ENCODE data around the gene SPSB1. TPM values are rescaled to one million over a fixed set of nuclear protein-coding genes. Genes with fewer than 3 reads are reported as not detected.

SPSB1 gene
- total and polyA plus RNA-seq, 2 experiments from 2014 or later = 13.5 to 22.7 TPM

DNA sequence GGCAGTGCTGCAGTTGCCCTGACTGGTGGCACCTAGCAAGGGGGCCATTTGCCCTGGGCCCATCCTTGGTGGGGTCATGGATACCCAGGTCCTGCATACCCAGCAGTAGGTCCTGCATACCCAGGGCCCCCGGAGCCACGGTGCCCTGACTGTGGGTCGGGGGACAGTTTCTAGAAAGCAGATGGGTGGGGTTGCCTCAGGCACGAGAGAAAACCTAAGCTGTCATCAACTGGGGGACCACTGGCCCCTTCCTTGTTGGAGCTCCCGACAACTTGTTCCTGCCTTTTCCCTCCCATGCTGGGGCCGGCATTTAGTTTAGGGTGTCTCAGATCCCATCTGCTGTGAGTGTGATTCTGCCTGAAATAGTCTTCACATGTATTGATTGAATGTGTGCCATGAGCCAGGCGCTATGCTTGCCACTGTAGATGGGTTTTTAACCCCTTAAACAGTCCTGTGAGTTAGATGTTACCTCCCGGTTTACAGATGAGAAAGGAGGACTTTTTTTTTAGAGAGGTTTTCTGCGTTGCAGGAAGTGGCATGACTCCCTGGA is 15.6 kb downstream of the SPSB1 start:
- Histone ChIP-seq H3K4me1 (ENCODE audit: insufficient read depth) (peaks cover 7% of the 10 kb centered on the region), H3K27ac (no peak overlapping the region), H3K9me2 (ENCODE audit: insufficient read depth) (no peaks in the 10 kb centered on the region), H3K9ac (no peak overlapping the region), H3K79me2 (ENCODE audit: insufficient read depth) (peaks cover 100% of the 10 kb centered on the region), H3K9me3 (ENCODE audit: low read depth) (no peaks in the 10 kb centered on the region), H3K36me3 (ENCODE audit: low read depth) (no peaks in the 10 kb centered on the region), H4K20me1 (ENCODE audit: insufficient read depth) (peaks cover 4% of the 10 kb centered on the region), H2AFZ (no peak overlapping the region), H3F3A (ENCODE audit: insufficient read depth) (peaks cover 7% of the 10 kb centered on the region), H3K4me3 (no peak overlapping the region), H3K27me3 (replicated peaks; ENCODE audit: insufficient read depth) (no peaks in the 10 kb centered on the region), H3K4me2 (ENCODE audit: unreplicated experiment) (no peak overlapping the region)
- WGBS, 2 experiments (ENCODE audit: low coverage in 1 of 2, low lambda C conversion rate in 2 of 2, missing lambda C conversion rate in 2 of 2) = 60 to 61% methylated on average over 9 of the region's 9 CpGs
- in situ Hi-C loops (cut with MboI) = no loop called here
- no peak for DNase-seq
- TF ChIP-seq EZH2phosphoT487 (IDR thresholded peaks at IDR 0.05; ENCODE audit: insufficient read depth, low read depth) (no peak), EZH2 (IDR thresholded peaks at IDR 0.05; ENCODE audit: insufficient read depth, poor library complexity, severe bottlenecking) (no peak)

DNA sequence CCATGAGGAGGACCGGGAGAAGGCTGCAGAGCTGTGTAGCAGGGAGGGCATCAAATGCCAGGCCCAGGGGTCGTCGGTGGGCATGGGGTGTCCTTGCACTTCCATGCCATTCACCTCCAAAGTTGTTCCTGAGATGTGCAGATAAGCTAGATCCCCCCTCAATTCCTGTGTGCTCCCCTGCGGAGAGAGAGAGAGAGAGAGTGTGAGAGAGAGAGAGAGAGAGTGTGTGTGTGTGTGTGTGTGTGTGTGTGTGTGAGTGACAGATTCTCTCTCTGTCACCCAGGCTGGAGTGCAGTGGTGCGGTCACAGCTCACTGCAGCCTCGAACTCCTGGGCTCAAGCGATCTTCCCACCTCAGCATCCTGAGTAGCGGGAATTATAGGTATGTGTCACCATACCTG is 16.4 kb downstream of the SPSB1 start:
- H3K4me1 ChIP-seq (ENCODE audit: insufficient read depth) = no peaks in the 10 kb centered on the region
- no peak overlapping the region for H3K4me3 ChIP-seq
- H3K9me2 ChIP-seq (ENCODE audit: insufficient read depth) = no peaks in the 10 kb centered on the region
- no peak overlapping the region for H2AFZ ChIP-seq
- no peaks in the 10 kb centered on the region for H3K9me3 ChIP-seq (ENCODE audit: low read depth)
- no peaks in the 10 kb centered on the region for H3K27me3 ChIP-seq (replicated peaks; ENCODE audit: insufficient read depth)
- WGBS, 2 experiments (ENCODE audit: low coverage in 1 of 2, low lambda C conversion rate in 2 of 2, missing lambda C conversion rate in 2 of 2) = 96 to 97% methylated on average over 8 of the region's 8 CpGs
- no peak for DNase-seq
- peaks cover 100% of the 10 kb centered on the region for H3K79me2 ChIP-seq (ENCODE audit: insufficient read depth)
- in situ Hi-C loops (cut with MboI) = no loop called here
- H3K27ac ChIP-seq = no peak overlapping the region
- no peaks in the 10 kb centered on the region for H3K36me3 ChIP-seq (ENCODE audit: low read depth)
- TF ChIP-seq EZH2 (IDR thresholded peaks at IDR 0.05; ENCODE audit: insufficient read depth, poor library complexity, severe bottlenecking) (no peak), EZH2phosphoT487 (IDR thresholded peaks at IDR 0.05; ENCODE audit: insufficient read depth, low read depth) (no peak)
- H3F3A ChIP-seq (ENCODE audit: insufficient read depth) = no peaks in the 10 kb centered on the region
- no peak overlapping the region for H3K9ac ChIP-seq
- H4K20me1 ChIP-seq (ENCODE audit: insufficient read depth) = peaks cover 2% of the 10 kb centered on the region
- H3K4me2 ChIP-seq (ENCODE audit: unreplicated experiment) = no peak overlapping the region

DNA sequence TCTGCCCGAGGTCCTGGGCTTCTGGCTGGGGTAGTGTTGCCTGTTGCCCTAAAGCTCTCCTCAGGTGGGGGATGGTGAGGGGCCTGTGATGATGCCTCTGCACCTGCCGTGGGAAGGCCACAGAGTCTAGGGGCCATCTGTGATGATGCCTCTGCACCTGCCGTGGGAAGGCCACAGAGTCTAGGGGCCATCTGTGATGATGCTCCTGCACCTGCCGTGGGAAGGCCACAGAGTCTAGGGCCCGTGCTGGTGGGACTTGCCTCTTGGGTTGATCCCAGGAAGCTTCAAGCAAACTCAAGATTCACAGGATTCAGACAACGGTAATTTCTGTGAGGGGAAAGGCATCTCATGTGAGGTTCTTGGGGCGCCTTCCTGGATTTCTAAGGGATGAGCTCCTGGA is 17.3 kb downstream of the SPSB1 start:
- Histone ChIP-seq H3K27ac (no peak overlapping the region), H3K79me2 (ENCODE audit: insufficient read depth) (peaks cover 100% of the 10 kb centered on the region), H3K9ac (no peak overlapping the region), H3F3A (ENCODE audit: insufficient read depth) (peaks cover 4% of the 10 kb centered on the region; the same call in 1 of the 2 replicates), H3K4me2 (ENCODE audit: unreplicated experiment) (no peak overlapping the region), H3K36me3 (ENCODE audit: low read depth) (no peaks in the 10 kb centered on the region), H3K9me3 (ENCODE audit: low read depth) (no peaks in the 10 kb centered on the region), H2AFZ (no peak overlapping the region), H3K27me3 (replicated peaks; ENCODE audit: insufficient read depth) (no peaks in the 10 kb centered on the region), H4K20me1 (ENCODE audit: insufficient read depth) (no peaks in the 10 kb centered on the region), H3K4me1 (ENCODE audit: insufficient read depth) (no peaks in the 10 kb centered on the region; the same call in 1 of the 2 replicates), H3K9me2 (ENCODE audit: insufficient read depth) (no peaks in the 10 kb centered on the region), H3K4me3 (no peak overlapping the region)
- TF ChIP-seq EZH2phosphoT487 (IDR thresholded peaks at IDR 0.05; ENCODE audit: insufficient read depth, low read depth) (no peak), EZH2 (IDR thresholded peaks at IDR 0.05; ENCODE audit: insufficient read depth, poor library complexity, severe bottlenecking) (no peak)
- DNase-seq = no peak
- in situ Hi-C loops (cut with MboI) = no loop called here
- WGBS, 2 experiments (ENCODE audit: low coverage in 1 of 2, low lambda C conversion rate in 2 of 2, missing lambda C conversion rate in 2 of 2) = 97 to 99% methylated on average over 6 to 7 of the region's 7 CpGs

DNA sequence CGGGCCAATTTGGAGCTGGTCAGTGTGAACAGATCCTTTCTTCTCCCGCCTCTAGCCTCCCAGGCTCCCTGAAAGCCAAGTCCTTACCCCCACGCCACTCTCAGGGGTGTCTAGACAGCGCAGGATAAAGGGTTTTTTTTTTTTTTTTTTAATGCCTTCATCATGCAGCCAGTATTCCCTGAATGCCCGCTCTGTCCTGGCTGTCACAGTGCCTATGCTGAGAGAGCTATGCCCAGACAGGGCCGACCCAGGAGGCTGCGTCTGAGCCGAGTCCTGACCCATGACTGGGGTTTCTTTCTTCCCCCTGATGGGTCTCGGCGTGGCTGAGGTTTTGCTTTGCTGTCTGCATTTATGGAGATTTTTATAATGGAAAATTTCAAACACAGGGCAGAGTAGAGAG is 18.3 kb downstream of the SPSB1 start:
- Histone ChIP-seq H4K20me1 (ENCODE audit: insufficient read depth) (no peaks in the 10 kb centered on the region), H3K36me3 (ENCODE audit: low read depth) (no peaks in the 10 kb centered on the region), H3K4me1 (ENCODE audit: insufficient read depth) (peaks cover 9% of the 10 kb centered on the region), H3K79me2 (ENCODE audit: insufficient read depth) (peaks cover 99% of the 10 kb centered on the region), H3K9ac (no peak overlapping the region), H2AFZ (no peak overlapping the region), H3F3A (ENCODE audit: insufficient read depth) (peaks cover 9% of the 10 kb centered on the region; the same call in 1 of the 2 replicates), H3K4me2 (ENCODE audit: unreplicated experiment) (no peak overlapping the region), H3K27me3 (replicated peaks; ENCODE audit: insufficient read depth) (no peaks in the 10 kb centered on the region), H3K27ac (no peak overlapping the region), H3K4me3 (no peak overlapping the region), H3K9me3 (ENCODE audit: low read depth) (no peaks in the 10 kb centered on the region), H3K9me2 (ENCODE audit: insufficient read depth) (no peaks in the 10 kb centered on the region)
- in situ Hi-C loops (cut with MboI) = no loop called here
- DNase-seq = no peak
- 91 to 93% methylated on average over 9 to 10 of the region's 10 CpGs for WGBS, 2 experiments (ENCODE audit: low coverage in 1 of 2, low lambda C conversion rate in 2 of 2, missing lambda C conversion rate in 2 of 2)
- no peak for TF ChIP-seq EZH2phosphoT487 (IDR thresholded peaks at IDR 0.05; ENCODE audit: insufficient read depth, low read depth)
- no peak for TF ChIP-seq EZH2 (IDR thresholded peaks at IDR 0.05; ENCODE audit: insufficient read depth, poor library complexity, severe bottlenecking)
